Adrenal gland (tissue), 12 donors: ENCODE results near the gene HMCN2. TPM values are rescaled to one million over a fixed set of nuclear protein-coding genes. Genes with fewer than 3 reads are reported as not detected.
A peak's percentile ranks its signal among the peaks of the same experiment; 100 is the strongest.

Source experiments
- DNase-seq, 7 donors: peaks; one replicate each; pipeline ENCODE4 v3.0.0-alpha.2; 2019 to 2020
- H3K27ac ChIP-seq, 5 donors: fragments of 200-600 bp; sonication (generic) in 4 of 5; 1 replicate in 3 of 5; 2 replicates in 2 of 5; pipeline versions ENCODE4 v1.5.1 to v1.8.0; 2016 to 2020; ENCODE audit warnings: mild to moderate bottlenecking in 1 of 5
- H3K27me3 ChIP-seq: fragments of 200-600 bp; 2 replicates; pipeline ENCODE4 v1.8.0; 2021
- H3K36me3 ChIP-seq, 2 donors: fragments of 200-600 bp; replicated peaks in 1 of 2; 1 replicate in 1 of 2; 2 replicates in 1 of 2; pipeline versions ENCODE4 v1.5.1 to v1.8.0; 2018 to 2022
- H3K4me1 ChIP-seq, 2 donors: fragments of 200-600 bp; replicated peaks in 1 of 2; 1 replicate in 1 of 2; 2 replicates in 1 of 2; pipeline versions ENCODE4 v1.5.1 to v1.8.0; 2018 to 2021
- H3K4me3 ChIP-seq, 4 donors: fragments of 200-600 bp; sonication (generic) in 3 of 4; one replicate each; pipeline ENCODE4 v1.5.1; 2016 to 2018
- H3K9me3 ChIP-seq, 3 donors: fragments of 200-600 bp; sonication (generic) in 1 of 3; replicated peaks in 1 of 3; 1 replicate in 2 of 3; 2 replicates in 1 of 3; pipeline versions ENCODE4 v1.5.1 to v1.8.0; 2016 to 2021
- CTCF ChIP-seq, 6 experiments: fragments of 450-650 bp in 4 of 6; fragments of 200-600 bp in 2 of 6; sonication (generic) in 1 of 6; IDR thresholded peaks; 1 replicate in 5 of 6; 2 replicates in 1 of 6; pipeline versions ENCODE4 v1.5.1 to v1.8.0; 2016 to 2021; ENCODE audit warnings: antibody characterized with exemption in 6 of 6, mild to moderate bottlenecking in 2 of 6, moderate library complexity in 1 of 6
- POLR2A ChIP-seq, 2 donors: fragments of 450-650 bp; IDR thresholded peaks; one replicate each; pipeline ENCODE4 v1.6.1; 2017; ENCODE audit warnings: antibody characterized with exemption in 2 of 2, mild to moderate bottlenecking in 2 of 2, moderate library complexity in 1 of 2
- WGBS, 4 donors: extraction: QIAGEN DNeasy Blood & Tissue Kit in 2 of 4; methylation state at CpG; one replicate each; pipeline versions ENCODE4 v1.1.5 to v1.1.7; 2013 to 2017; 5-methylcytosine and 5-hydroxymethylcytosine counted together
- intact Hi-C, 2 donors: fragments of 100-400 bp; cut with DNase I; formaldehyde crosslinking; loops; one replicate each; pipeline versions ENCODE4 v1.14.1 to v1.15.0; 2022 to 2023
- polyA plus RNA-seq, 3 donors: library from polyadenylated mRNA; stranded (reverse); fragments of 200-250 nt in 2 of 3; fragments of 350-450 nt in 1 of 3; fragmentation: Illumina TruSeq in 1 of 3; extraction: RNeasy Lipid Tissue Mini Kit (QIAGEN cat#74804) in 1 of 3; gene quantifications; one replicate each; pipeline ENCODE4 v1.2.3, GENCODE V29; 2013 to 2014
- total RNA-seq, 9 donors: library from RNA; depleted of rRNA in 4 of 9; stranded (reverse); fragments of >200 nt in 4 of 9; fragments of 120-200 nt in 1 of 9; fragmentation: NEBNext Ultra II Directional in 1 of 9; extraction: Animal tissue kit (Norgen Biotek cat#: 25700) in 1 of 9; gene quantifications; one replicate each; pipeline versions ENCODE4 v1.1.0 to v1.2.4, GENCODE V29; 2013 to 2023
- donor health status: healthy with polysubstance abuse.
- donor health status: Bipolar disorder and iron deficiency.
- donor health status: DM: yes; HTN: yes; CAD: no.
- donor health status: DM: no; HTN: no; CAD: no.
- donor health status: DM: no; HTN: no; CAD: no.
- donor health status: DM: yes; HTN: yes; CAD: no.

HMCN2 gene
- total and polyA plus RNA-seq, 12 donors: 0.05 to 25.8 (median 0.42) TPM; not detected in 1

GRCh38 chr9:130426883-130427282 is 161.3 kb downstream of the HMCN2 start:
- no peaks in the 10 kb centered on the region for H3K4me1 ChIP-seq
- H3K9me3 ChIP-seq: no peaks in the 10 kb centered on the region
- intact Hi-C loops: no loop called here
- TF ChIP-seq CTCF (IDR thresholded peaks at IDR 0.05): no peak
- TF ChIP-seq POLR2A (IDR thresholded peaks at IDR 0.05): no peak
- H3K27me3 ChIP-seq: no peaks in the 10 kb centered on the region
- no peak overlapping the region for H3K4me3 ChIP-seq
- H3K27ac ChIP-seq: no peak overlapping the region
- H3K36me3 ChIP-seq: no peaks in the 10 kb centered on the region
- 64 to 87% (median 71%) methylated on average over 10 of the region's 10 CpGs for WGBS, 4 donors
- peak in 1 of 7 donors; percentile 53 for DNase-seq

- TF ChIP-seq CTCF (IDR thresholded peaks at IDR 0.05): no peak
- no peak for TF ChIP-seq POLR2A (IDR thresholded peaks at IDR 0.05)
- intact Hi-C loops: no loop called here
- no peaks in the 10 kb centered on the region for H3K4me1 ChIP-seq
- DNase-seq: no peak
- H3K27ac ChIP-seq: no peak overlapping the region
- H3K4me3 ChIP-seq: no peak overlapping the region
- no peaks in the 10 kb centered on the region for H3K9me3 ChIP-seq
- H3K36me3 ChIP-seq: no peaks in the 10 kb centered on the region
- H3K27me3 ChIP-seq: no peaks in the 10 kb centered on the region
- 76 to 94% (median 90%) methylated on average over 6 to 12 of the region's 12 CpGs for WGBS, 4 donors
These were observed 161.8 kb downstream of the HMCN2 start for GRCh38 chr9:130427326-130427725.

GRCh38 chr9:130428086-130428665 is 162.6 kb downstream of the HMCN2 start:
- Histone ChIP-seq H3K9me3 (no peaks in the 10 kb centered on the region), H3K27me3 (no peaks in the 10 kb centered on the region), H3K36me3 (no peaks in the 10 kb centered on the region), H3K4me1 (peaks cover 0 to 5% of the 10 kb centered on the region in 2 donors), H3K4me3 (no peak overlapping the region), H3K27ac (no peak overlapping the region)
- no peak for TF ChIP-seq CTCF (IDR thresholded peaks at IDR 0.05)
- no peak for TF ChIP-seq POLR2A (IDR thresholded peaks at IDR 0.05)
- no peak for DNase-seq
- intact Hi-C loops: no loop called here
- WGBS, 4 donors: 88 to 92% (median 91%) methylated on average over 8 to 20 of the region's 20 CpGs

GRCh38 chr9:130429381-130429780 is 163.8 kb downstream of the HMCN2 start:
- no peak for DNase-seq
- no peak overlapping the region for H3K4me3 ChIP-seq
- TF ChIP-seq POLR2A (IDR thresholded peaks at IDR 0.05) (no peak), CTCF (IDR thresholded peaks at IDR 0.05) (no peak)
- no peaks in the 10 kb centered on the region for H3K27me3 ChIP-seq
- WGBS, 4 donors: 79 to 100% (median 89%) methylated on average over 2 to 13 of the region's 13 CpGs
- H3K9me3 ChIP-seq: no peaks in the 10 kb centered on the region
- H3K4me1 ChIP-seq: peaks cover 3 to 13% of the 10 kb centered on the region in 2 donors
- no peaks in the 10 kb centered on the region for H3K36me3 ChIP-seq
- H3K27ac ChIP-seq: no peak overlapping the region
- intact Hi-C loops: no loop called here
